Prostate gland (tissue), 2 donors: ENCODE measurements around the gene AQP3.

Experiments used
- CTCF ChIP-seq, 4 experiments: fragments of 200-600 bp in 2 of 4; fragments of 450-650 bp in 2 of 4; sonication (generic) in 2 of 4; IDR thresholded peaks; 1 replicate in 3 of 4; 2 replicates in 1 of 4; pipeline ENCODE4 v1.5.1; 2016 to 2019; ENCODE audit warnings: antibody characterized with exemption in 4 of 4, mild to moderate bottlenecking in 2 of 4, moderate library complexity in 2 of 4
- POLR2A ChIP-seq: fragments of 450-650 bp; IDR thresholded peaks from one replicate; pipeline ENCODE4 v1.6.1; 2016; ENCODE audit warnings: antibody characterized with exemption, mild to moderate bottlenecking
- POLR2AphosphoS5 ChIP-seq: sonication (generic); formaldehyde crosslinking; IDR thresholded peaks from one replicate; pipeline ENCODE4 v1.6.1; 2017; ENCODE audit warnings: antibody characterized with exemption

GRCh38 chr9:33443464-33444154 is 3.8 kb downstream of the AQP3 start:
- TF ChIP-seq CTCF (IDR thresholded peaks at IDR 0.05) (no peak), POLR2A (no peak), POLR2AphosphoS5 (no peak)
